Psoas muscle (tissue), 8 donors: ENCODE results near the gene USF3. TPM values are rescaled to one million over a fixed set of nuclear protein-coding genes. Genes with fewer than 3 reads are reported as not detected.

ENCODE experiments used
- ATAC-seq, 4 donors: fragments of 200-7000 bp; cut with Tn5 transposase; one replicate each; pipeline ENCODE4 v1.9.1; 2020; ENCODE audit warnings: moderate library complexity in 3 of 4, mild to moderate bottlenecking in 2 of 4
- DNase-seq, 2 donors: peaks; one replicate each; pipeline ENCODE4 v3.0.0-alpha.2; 2020
- H3K27ac ChIP-seq: fragments of 200-600 bp; one replicate; pipeline ENCODE4 v1.8.0; 2022
- H3K27me3 ChIP-seq, 3 donors: fragments of 200-600 bp in 1 of 3; one replicate each; pipeline versions ENCODE4 v1.6.1 to v1.8.0; 2013 to 2022; ENCODE audit warnings: low read length in 2 of 3, mild to moderate bottlenecking in 2 of 3, moderate library complexity in 1 of 3; ENCODE audit not compliant: insufficient read depth in 3 of 3
- H3K36me3 ChIP-seq, 2 donors: fragments of 200-600 bp in 1 of 2; one replicate each; pipeline versions ENCODE4 v1.6.1 to v1.8.0; 2013 to 2022; ENCODE audit warnings: low read depth in 1 of 2, mild to moderate bottlenecking in 1 of 2, moderate library complexity in 1 of 2; ENCODE audit not compliant: insufficient read depth in 1 of 2
- H3K4me1 ChIP-seq: fragments of 200-600 bp; one replicate; pipeline ENCODE4 v1.8.0; 2022
- H3K4me3 ChIP-seq: fragments of 200-600 bp; one replicate; pipeline ENCODE4 v1.8.0; 2022; ENCODE audit warnings: mild to moderate bottlenecking
- H3K9me3 ChIP-seq: fragments of 200-600 bp; one replicate; pipeline ENCODE4 v1.8.0; 2022
- WGBS, 3 donors: extraction: QIAGEN DNeasy Blood & Tissue Kit; methylation state at CpG; one replicate each; pipeline versions ENCODE4 v1.1.6 to v1.1.7; 2013; 5-methylcytosine and 5-hydroxymethylcytosine counted together
- intact Hi-C, 2 donors: fragments of 100-400 bp; cut with DNase I; formaldehyde crosslinking; loops; one replicate each; pipeline versions ENCODE4 v1.11.0 to v1.14.2; 2022
- polyA plus RNA-seq, 3 donors: library from polyadenylated mRNA; stranded (reverse); fragments of 200-250 nt; gene quantifications; one replicate each; pipeline ENCODE4 v1.2.3, GENCODE V29; 2013
- total RNA-seq, 4 donors: library from RNA; stranded (reverse); fragmentation: NEBNext Ultra II Directional in 2 of 4; extraction: Animal tissue kit (Norgen Biotek cat#: 25700) in 2 of 4; gene quantifications; one replicate each; pipeline versions ENCODE4 v1.2.1 to v1.2.4, GENCODE V29; 2021 to 2023
- TF ChIP-seq, protein P1 (sequence below): fragments of 200-600 bp; IDR thresholded peaks from one replicate; pipeline ENCODE4 v1.8.0; 2022; ENCODE audit warnings: antibody characterized with exemption
- donor health status: healthy with polysubstance abuse.
- donor health status: DM: no; HTN: no; CAD: no; lungs with moderate emphysema.
- donor health status: Bipolar disorder and iron deficiency.
- donor health status: healthy.
- donor health status: DM: yes; HTN: yes; CAD: no.
- donor health status: DM: no; HTN: no; CAD: no.
- donor health status: DM: no; HTN: no; CAD: no.
- donor health status: DM: yes; HTN: yes; CAD: no.

The USF3 gene
- total and polyA plus RNA-seq, 7 donors = 6.3 to 35.4 (median 20.4) TPM

DNA sequence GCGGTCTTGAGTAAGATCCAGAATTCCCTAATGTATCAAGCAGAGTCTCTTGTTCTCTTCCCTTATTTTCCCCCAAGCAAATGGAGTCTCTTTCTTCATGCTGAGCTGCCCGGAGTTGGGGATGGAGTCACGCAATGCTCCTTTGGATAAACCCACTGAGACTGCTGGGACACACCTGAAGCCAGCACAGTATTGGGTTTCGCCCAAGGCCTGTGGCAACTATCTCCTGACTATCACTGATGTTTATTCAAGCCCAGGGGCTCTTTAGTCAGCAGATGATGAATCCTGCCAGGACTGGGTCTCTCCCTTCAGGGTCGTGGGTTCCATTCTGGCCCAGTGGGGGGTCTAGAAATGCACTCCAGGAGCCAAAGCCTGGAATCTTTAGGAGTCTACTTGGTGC, 11.3 kb downstream of the USF3 start:
- ATAC-seq = peak in 2 of 4 donors; percentile 31 to 32
- TF ChIP-seq, protein P1, sequence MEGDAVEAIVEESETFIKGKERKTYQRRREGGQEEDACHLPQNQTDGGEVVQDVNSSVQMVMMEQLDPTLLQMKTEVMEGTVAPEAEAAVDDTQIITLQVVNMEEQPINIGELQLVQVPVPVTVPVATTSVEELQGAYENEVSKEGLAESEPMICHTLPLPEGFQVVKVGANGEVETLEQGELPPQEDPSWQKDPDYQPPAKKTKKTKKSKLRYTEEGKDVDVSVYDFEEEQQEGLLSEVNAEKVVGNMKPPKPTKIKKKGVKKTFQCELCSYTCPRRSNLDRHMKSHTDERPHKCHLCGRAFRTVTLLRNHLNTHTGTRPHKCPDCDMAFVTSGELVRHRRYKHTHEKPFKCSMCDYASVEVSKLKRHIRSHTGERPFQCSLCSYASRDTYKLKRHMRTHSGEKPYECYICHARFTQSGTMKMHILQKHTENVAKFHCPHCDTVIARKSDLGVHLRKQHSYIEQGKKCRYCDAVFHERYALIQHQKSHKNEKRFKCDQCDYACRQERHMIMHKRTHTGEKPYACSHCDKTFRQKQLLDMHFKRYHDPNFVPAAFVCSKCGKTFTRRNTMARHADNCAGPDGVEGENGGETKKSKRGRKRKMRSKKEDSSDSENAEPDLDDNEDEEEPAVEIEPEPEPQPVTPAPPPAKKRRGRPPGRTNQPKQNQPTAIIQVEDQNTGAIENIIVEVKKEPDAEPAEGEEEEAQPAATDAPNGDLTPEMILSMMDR = no peak

DNA sequence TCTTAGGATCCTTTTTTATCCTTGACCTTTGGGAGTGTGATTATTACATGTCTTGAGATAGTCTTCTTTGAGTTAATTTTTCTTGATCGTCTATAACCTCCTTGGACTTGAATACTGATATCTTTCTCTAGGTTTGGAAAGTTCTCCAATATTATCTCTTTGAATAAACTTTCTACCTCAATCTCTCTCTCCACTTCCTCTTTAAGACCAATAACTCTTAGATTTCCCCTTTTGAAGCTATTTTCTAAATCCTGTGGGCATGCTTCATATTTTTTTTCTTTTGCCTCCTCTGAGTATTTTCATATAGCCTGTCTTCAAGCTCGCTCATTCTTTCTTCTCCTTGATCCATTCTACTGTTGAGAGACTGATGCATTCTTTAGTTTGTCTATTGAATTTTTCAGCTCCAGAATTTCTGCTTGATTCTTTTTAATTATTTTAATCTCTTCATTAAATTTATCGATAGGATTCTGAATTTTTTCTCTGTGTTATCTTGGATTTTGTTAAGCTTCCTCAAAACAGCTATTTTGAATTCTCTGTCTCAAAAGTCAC, 12.1 kb downstream of the USF3 start:
- H3K27me3 ChIP-seq = no peaks in the 10 kb centered on the region
- H3K27ac ChIP-seq = no peak overlapping the region
- H3K9me3 ChIP-seq = peaks cover 9% of the 10 kb centered on the region
- peaks cover 0 to 7% of the 10 kb centered on the region in 2 donors for H3K36me3 ChIP-seq
- intact Hi-C loops = no loop called here
- H3K4me3 ChIP-seq = no peak overlapping the region
- WGBS, 3 donors = 94 to 95% (median 95%) methylated on average over 3 of the region's 3 CpGs
- TF ChIP-seq, protein P1 = no peak
- H3K4me1 ChIP-seq = peaks cover 28% of the 10 kb centered on the region
- ATAC-seq (no peak), DNase-seq (no peak)

More for the DNA sequence above, 11.3 kb downstream of the USF3 start:
- no peak for DNase-seq
- peak overlapping the region; percentile 69 for H3K27ac ChIP-seq
- H3K27me3 ChIP-seq = no peaks in the 10 kb centered on the region
- 70 to 94% (median 78%) methylated on average over 5 of the region's 5 CpGs for WGBS, 3 donors
- H3K9me3 ChIP-seq = peaks cover 9% of the 10 kb centered on the region
- intact Hi-C loops = no loop called here
- H3K4me3 ChIP-seq = no peak overlapping the region
- H3K4me1 ChIP-seq = peaks cover 30% of the 10 kb centered on the region
- peaks cover 0 to 7% of the 10 kb centered on the region in 2 donors for H3K36me3 ChIP-seq

DNA sequence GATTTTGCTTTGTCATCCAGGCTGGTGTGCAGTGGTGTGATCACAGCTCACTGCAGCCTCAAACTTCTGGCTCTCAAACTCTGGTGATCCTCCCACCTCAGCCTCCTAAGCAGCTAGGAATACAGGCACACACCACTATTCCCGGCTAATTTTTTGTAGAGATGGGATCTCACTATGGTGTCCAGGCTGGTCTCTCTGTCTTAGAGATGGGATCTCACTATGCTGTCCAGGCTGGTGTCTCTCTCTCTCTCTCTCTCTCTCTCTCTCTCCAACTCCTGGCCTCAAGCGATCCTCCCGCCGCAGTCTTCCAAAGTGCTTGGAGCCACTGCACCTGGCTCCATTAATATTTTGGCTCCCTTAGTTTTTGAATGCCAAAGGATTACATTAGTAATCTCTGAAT, 17.7 kb downstream of the USF3 start:
- intact Hi-C loops = no loop called here
- WGBS, 3 donors = 49 to 88% (median 62%) methylated on average over 4 of the region's 4 CpGs
- peaks cover 10 to 34% of the 10 kb centered on the region in 2 donors for H3K36me3 ChIP-seq
- H3K9me3 ChIP-seq = no peaks in the 10 kb centered on the region
- TF ChIP-seq, protein P1 = no peak
- H3K27ac ChIP-seq = no peak overlapping the region
- H3K4me1 ChIP-seq = peaks cover 8% of the 10 kb centered on the region
- H3K27me3 ChIP-seq = no peaks in the 10 kb centered on the region
- ATAC-seq = peak in 2 of 4 donors; percentile 22 to 28
- no peak for DNase-seq
- no peak overlapping the region for H3K4me3 ChIP-seq

DNA sequence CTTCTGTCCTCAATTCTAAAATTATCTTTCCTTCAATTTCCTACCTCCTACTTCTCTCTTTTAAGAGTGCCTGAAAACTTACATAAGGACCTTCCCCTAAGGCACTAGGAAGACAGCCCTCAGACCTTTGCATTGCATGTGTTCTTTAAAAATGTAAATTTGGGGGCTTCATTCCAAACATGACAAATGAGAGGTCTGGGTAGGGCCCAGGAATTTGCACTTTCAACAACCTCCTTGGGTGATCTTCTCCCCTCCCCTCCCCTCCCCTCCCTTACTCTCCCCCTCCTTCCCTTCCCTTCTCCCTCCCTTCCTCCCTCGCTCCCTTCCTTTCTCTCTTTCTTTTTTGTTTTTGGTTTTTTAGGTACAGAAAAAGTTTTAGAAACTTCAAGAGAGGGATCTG, 18.7 kb downstream of the USF3 start:
- TF ChIP-seq, protein P1 = no peak
- ATAC-seq (no peak), DNase-seq (no peak)
- H3K4me3 ChIP-seq = no peak overlapping the region
- H3K4me1 ChIP-seq = peaks cover 12% of the 10 kb centered on the region
- H3K27me3 ChIP-seq = no peaks in the 10 kb centered on the region
- no peak overlapping the region for H3K27ac ChIP-seq
- no peaks in the 10 kb centered on the region for H3K9me3 ChIP-seq
- 71 to 100% (median 100%) methylated on average over 1 of the region's 1 CpG for WGBS, 3 donors
- intact Hi-C loops = no loop called here
- peaks cover 10 to 42% of the 10 kb centered on the region in 2 donors for H3K36me3 ChIP-seq

DNA sequence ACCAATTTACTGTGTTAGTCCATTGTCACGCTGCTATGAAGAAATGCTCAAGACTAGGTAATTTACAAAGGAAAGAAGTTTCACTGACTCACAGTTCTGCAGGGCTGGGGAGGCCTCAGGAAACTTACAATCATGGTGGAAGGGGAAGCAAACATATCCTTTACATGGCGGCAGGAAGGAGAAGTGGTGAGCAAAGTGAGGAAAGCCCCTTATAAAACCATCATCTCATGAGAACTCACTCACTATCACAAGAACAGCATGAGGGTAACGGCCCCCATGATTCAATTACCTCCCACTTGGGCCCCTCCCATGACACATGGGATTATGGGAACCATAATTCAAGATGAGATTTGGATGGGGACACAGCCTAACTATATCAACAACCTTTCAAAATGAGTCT, 20.2 kb downstream of the USF3 start:
- peaks cover 12% of the 10 kb centered on the region for H3K4me1 ChIP-seq
- H3K9me3 ChIP-seq = no peaks in the 10 kb centered on the region
- intact Hi-C loops = no loop called here
- no peak overlapping the region for H3K27ac ChIP-seq
- no peak overlapping the region for H3K4me3 ChIP-seq
- TF ChIP-seq, protein P1 = no peak
- H3K36me3 ChIP-seq = peaks cover 10 to 57% of the 10 kb centered on the region in 2 donors
- H3K27me3 ChIP-seq = no peaks in the 10 kb centered on the region
- ATAC-seq (no peak), DNase-seq (no peak)
- 91 to 95% (median 92%) methylated on average over 3 of the region's 3 CpGs for WGBS, 3 donors
